NB4 (cell line): ENCODE results near the gene HOXA13.

Experiments
- CTCF ChIP-seq: IDR thresholded peaks from one replicate; pipeline ENCODE4 v1.5.1; 2012; ENCODE audit warnings: low read depth, low read length
- MAX ChIP-seq: IDR thresholded peaks from 2 replicates; pipeline ENCODE4 v1.6.1; 2011; ENCODE audit warnings: low read depth, low read length
- MYC ChIP-seq: IDR thresholded peaks from 2 replicates; pipeline ENCODE4 v1.6.1; 2011; ENCODE audit warnings: low read depth, low read length
- POLR2A ChIP-seq: IDR thresholded peaks from 2 replicates; pipeline ENCODE4 v1.6.1; 2011; ENCODE audit warnings: mild to moderate bottlenecking; ENCODE audit not compliant: insufficient read length; ENCODE audit errors: extremely low read depth

GRCh38 chr7:27174874-27175625 lies 24.8 kb downstream of the HOXA13 start:
- TF ChIP-seq CTCF = no peak
- TF ChIP-seq POLR2A = no peak
- TF ChIP-seq MAX = peak; percentile 42; the same call in 1 of the 2 replicates
- TF ChIP-seq MYC = peak; percentile 42
